NCI-H187 treated with DMSO at 0.1 percent for 48 hours (cell line): ENCODE data around the gene HLCS.

ENCODE experiments used
- DNase-seq: peaks from one replicate; lab custom pipeline; 2025; lab: John Stamatoyannopoulos, UW

Gene HLCS

DNA sequence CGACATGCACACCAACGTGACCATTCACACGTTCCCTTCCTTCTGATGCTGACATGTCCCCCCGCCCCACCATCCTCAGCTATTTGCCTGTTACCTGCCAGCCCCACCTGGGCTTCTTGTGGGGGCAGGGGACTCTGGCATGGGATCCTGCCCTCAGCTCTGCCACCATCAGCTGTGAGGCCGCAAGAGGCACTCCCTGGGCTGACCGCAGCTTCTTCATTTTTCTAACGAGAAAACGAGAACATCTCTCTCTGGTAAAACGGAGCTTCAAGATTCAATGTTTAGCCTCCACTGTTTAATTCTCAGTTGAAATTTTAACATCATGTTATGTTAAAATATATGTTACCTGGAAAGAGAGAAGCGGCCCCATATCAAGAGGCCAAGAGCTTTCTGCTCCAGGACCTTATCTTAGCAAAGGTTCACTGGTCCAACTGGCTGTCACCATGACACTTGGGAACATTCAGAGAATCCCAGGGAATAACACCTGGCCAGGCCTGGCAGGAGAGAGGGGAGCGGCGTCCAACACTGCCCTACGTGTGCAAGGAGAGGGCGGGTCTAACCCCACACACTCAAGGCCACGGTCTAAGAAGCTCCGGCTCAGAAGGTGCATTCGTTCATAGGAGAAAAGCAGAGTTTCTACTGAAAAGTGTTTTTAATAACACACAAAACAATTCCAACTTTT lies 51.3 kb downstream of the HLCS start:
- no peak for DNase-seq

DNA sequence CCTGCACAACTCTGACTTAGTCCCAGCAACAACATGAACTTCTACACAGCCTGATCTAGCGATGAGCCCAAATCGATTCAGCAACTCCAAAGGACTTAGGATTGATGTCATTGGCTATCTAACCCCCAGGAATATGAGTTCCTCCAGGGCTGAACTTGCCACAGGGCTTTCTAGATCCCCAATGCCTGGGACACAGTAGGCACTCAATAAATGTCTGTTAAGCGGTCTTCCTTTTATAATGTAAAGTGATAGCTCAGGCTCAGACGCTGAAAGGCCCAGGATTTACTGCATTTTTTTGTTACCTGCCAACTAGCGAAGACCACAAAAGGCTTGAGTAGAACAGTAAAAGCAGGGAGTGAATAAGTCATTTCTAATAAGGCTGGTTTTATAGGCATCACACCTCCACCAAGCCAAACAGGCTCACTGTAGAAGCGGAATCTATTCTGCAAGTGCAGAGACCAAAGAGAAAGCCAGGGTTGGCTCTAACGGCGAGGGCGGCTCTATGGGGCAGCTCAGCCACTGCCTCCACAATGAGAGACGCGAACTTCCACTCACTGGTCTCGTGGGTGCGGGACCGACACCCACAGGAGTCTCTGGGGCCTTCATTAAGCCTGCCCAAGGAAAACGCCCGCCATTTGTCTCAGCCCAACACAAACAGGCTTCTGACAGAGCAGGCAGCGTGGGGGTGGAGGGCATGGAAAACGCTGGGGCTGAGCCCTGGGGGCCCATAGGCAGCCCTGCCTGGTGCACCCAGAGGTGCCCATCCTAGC lies 52.0 kb downstream of the HLCS start:
- DNase-seq, result no peak

DNA sequence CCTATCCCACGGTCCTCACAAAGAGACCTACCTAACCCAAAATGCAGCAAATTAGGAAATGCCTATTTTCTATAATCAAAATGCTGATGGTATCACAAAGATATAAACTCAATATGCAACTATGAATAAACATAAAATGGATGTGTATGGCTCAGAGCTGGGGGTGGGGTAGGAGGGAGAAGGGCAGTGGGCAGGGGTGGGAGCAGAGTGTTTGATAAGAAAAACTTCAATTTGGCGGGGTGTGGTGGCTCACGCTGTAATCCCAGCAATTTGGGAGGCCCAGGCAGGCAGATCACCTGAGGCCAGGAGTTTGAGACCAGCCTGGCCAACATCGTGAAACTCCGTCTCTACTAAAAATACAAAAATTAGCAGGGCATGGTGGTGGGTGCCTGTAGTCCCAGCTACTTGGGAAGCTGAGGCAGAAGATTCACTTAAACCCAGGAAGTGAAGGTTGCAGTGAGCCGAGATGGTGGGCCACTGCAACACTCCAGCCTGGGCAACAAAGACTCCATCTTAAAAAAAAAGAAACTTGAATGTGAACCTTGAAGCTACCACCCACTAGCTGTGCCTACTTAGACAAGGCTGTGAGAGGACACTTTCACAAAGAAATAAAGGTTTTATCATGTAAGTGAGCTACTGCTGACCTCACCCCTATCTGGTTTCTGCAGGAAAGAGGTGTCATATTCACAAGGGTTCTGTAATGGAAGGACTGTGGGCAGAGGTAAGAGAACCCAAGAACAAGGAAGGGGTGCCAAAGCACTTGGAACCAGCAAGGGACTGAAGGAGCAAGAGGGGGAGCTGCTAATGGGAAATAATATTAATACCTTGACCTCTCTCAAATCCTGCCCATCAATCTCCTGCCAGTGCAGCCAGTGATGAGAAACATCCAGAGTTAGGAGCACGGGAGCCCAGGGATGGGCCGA lies 53.0 kb downstream of the HLCS start:
- DNase-seq, result no peak

DNA sequence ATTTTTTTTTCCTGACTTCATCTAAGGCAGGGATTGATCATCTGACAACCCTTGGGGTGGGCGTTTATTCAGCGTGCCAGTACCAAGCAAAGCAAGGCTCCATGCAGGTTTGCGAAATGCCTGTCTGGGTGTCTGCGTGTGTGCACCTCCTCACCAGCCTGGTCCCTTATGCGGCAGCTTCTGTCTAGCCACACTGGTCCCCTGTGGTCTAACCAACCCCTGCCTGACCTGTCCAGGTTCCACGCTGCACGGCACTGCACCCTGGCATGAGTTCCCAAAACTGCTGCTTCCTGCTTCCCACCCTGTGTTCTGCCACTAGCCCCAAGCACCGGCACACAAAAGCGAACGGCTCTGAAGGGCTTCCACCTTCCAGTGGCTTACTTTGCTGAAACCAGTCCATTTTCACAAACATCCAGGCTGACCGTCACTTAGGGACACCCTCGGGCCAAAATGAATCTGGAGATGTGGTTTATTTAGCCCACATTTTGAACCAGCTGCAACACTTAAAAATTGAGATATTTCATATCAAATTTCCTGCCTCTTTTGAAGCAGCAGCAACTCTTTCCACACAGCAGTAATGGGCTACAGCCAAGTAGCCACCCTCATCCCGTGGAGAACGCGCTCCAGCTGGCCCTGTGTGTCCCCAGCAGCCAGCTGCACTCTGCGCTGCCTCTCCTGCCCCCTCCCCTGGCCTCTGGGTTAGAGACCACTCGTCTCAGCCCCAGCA lies 55.7 kb downstream of the HLCS start:
- no peak for DNase-seq

DNA sequence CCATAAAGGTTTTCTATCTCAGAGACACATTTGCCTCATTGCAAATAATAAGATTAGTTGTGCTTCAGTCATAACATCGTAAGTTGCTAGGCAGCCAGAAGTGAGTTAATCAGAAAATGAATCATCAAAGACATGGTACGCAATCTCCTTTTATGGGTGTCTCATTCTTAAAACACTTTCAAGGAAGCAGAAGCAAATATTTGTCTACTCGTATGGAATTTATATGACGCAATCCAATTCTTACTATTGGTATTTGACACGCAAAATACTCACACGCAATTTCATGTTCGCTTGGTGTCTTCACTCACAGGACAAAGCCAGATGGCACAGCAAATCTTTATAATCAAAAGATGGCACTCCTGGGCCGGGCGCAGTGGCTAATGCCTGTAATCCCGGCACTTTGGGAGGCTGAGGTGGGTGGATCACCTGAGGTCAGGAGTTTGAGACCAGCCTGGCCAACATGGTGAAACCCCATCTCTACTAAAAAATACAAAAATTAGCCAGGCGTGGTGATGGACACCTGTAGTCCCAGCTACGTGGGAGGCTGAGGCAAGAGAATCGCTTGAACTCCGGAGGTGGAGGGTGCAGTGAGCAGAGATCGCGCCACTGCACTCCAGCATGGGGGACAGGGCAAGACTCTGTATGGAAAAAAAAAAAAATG lies 56.4 kb downstream of the HLCS start:
- DNase-seq, result no peak

DNA sequence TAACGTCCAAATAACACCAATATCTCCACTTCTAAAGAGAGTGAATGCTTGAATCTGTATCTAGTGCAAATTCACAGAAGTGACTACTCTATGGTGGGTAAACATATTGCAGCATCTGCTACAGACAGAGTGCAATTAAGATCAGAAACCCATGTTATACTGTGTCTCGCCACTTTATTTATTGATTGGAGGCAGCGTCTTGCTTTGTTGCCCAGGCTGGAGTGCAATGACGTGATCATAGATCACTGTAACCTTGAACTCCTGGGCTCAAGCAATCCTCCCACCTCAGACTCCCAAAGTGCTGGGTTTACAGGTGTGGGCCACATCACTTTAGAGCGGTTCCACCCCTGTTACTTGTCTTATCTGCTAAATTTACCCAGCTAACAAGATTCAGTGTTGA lies 57.0 kb downstream of the HLCS start:
- no peak for DNase-seq

DNA sequence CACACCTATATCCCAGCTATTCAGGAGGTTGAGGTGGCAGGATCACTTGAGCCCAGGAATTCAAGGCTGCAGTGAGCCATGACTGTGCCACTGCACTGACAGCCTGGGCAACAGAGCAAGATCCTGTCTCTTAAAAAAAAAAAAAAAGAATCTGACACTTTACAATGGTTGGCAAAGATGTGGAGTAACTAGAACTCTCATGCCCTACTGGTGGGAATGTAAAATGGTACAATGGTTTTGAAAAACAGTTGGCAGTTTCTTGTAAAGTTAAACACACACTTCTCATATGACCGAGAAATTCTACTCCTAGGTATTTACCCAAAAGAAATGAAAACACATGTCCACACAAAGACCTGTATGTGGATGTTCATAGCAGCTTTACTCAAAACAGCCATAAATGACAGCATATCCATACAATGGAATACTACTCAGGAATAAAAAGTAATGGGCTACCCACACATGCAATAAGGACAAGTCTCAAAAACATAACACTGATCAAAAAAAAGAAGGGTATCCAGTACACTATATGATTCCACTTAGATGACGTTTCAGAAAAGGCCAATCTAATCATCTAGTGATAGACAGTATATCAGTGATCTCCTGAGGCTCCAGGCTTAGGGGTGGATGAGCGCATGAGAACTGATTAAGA lies 58.1 kb downstream of the HLCS start:
- no peak for DNase-seq

DNA sequence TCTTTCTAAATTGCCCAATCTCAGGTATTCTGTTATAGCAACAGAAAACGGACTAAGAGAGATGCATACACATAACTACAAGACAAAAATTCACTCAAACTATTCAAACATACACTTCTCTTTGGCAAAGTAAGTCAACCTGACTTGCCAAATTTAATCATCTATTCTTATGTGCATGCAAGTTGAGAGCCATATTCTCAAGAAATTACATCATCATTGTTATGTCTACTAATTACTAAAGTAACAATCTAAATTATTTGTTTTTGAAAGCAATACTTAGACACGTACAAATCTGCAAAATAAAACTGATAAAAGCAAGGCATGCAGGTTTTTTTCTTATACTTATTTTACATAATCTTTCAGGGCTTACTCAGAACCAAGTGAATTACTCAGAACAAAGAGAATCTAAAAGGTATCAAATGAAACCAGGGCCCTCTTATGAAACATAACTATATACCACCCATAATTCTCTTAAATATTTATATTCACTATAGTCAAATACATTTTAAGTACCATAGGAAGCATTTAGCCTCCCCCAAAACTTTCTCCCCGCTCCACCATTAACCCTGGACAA lies 62.3 kb downstream of the HLCS start:
- DNase-seq, result no peak

DNA sequence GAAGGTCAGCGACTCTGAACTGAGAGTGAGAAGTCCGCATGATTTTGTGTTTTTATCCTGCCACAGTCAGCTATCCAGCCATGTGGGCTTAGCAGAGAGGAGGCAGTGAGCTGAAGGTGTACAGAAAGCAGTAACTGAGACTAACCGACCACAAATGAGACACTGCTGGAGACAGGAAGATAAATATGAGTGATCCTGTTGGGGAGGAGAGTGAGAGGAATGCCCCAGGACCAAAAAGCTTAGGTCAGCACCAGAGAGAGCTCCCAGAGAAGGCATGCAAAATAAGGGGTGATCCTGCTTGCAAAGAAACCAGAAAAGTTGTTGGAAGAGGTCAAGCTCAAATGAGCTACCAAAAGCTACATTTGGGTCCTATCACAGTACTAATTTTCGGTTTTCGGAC lies 63.7 kb downstream of the HLCS start:
- DNase-seq, result no peak

DNA sequence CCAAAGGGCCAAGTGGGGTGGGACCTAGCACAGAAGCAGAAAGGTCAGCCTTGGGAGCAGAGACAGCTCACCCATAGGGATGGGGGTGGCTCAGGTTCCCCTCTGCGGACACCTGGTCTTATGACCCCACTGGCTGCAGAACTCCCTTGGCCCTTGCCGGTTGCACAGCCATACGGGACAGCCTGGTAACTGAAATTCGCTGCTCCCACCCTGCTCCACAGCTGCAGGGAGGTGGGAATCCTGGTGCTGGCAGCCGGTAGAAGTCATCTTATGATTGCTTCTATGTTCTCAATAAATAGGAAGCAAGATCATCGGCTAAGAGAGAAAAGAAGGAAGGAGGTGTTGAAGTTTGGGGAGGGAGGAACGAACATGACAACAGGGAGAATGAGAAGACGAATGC lies 64.1 kb downstream of the HLCS start:
- DNase-seq, result no peak

DNA sequence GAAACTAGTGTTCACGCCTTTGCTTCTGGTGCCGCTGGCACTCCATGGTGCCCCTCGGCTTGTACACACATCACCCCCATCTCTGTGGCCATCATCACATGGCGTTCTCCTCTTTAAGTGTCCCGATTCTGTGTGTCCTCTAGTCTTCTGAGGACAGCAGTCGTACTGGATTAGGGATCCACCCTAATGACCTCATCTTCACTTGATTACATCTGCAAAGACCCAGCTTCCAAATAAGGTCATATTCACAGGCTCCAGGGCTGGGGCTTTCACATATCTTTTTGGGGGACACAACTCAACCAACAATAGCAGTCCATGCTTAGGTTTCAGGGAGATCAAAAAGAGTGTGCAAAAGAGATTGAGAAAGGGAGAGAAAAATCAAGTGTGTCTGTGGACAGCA lies 64.9 kb downstream of the HLCS start:
- no peak for DNase-seq

DNA sequence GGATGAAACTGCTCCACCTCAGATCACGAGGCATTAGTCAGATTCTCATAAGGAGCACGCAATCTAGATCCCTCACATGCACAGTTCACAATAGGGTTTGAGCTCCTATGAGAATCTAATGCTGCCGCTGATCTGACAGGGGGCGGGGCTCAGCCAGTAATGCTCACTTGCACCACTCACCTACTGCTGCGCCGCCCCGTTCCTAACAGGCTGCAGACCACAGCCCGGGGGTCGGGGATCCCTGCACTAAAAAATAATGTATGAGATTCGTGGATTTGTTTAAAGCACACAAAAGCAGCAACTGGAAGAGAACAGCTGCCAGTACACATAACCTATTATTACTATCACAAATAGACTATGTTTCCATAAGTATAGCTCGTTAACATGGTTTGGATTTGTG lies 72.9 kb downstream of the HLCS start:
- DNase-seq, result no peak

DNA sequence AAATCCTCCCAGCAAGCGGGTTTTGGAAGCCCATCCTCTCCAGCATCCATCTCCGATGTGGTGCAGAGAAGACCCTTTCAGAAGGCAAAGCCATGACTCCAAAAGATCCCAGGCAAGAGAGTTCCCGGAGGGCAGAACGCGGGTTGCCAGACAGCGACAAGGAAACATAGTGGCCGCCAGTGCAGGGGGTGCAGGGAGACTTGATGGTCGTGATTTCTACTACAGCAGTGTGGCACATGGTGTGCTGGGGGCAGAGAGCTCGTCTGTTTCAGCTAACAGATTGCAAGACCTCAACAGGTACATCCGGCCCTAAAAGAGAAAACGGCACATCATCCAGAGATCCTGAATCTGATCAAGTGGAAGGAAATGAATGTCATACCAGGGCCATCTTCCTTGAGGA lies 74.3 kb downstream of the HLCS start:
- DNase-seq, result no peak

DNA sequence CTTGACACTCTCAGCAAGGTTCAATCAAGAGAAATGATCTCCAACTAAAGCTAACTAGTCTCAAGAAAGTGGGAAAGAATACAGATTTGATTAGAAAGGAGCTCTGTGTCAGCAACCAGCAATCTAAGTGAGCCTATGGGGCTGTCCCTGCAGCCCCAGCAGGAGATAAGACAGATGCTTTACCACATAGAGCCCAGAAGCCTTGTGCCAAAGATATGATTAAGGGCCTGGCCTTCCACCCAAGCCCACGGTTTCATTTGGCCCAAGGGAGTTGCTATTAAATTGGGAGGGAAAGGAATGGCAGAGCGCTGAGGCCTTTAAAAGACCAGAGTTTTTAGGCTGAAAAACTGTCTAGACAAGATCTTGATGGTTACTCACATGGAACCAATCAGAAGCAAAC lies 74.8 kb downstream of the HLCS start:
- DNase-seq, result no peak

DNA sequence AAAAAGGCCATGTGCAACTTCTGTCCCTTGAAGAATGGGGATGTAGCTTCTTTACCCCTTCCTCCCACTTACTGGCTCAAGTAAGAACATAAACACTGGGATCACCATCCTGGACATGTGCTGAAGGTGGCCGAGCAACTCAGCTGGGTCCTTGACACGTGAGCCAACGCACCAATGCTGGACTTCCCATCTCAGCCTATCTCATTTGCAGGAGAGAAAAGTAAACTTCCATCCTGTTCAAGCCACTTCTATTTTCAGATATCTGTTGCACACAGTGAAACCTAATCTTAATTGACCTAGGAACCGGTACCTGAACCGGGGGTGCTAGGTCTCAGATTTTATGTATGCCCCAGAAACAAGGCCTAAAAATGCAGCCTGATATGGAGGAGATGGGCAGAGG lies 75.3 kb downstream of the HLCS start:
- DNase-seq, result no peak

DNA sequence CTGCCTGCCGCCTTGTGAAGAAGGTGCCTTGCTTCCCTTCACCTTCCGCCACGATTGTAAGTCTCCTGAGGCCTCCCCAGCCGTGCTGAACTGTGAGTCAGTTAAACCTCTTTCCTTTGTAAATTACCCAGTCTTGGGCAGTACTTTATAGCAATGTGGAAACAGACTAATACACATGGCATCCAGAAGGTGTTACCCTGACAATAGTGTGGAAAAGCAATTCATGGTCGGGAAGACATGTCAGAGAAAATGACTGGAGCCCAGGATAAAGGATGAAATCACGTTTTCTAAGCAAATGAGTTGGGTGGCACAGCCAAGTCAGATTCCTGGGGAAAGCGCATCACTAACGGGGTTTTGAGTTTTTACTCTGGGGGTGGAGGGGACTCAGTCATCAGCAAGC lies 76.4 kb downstream of the HLCS start:
- no peak for DNase-seq

DNA sequence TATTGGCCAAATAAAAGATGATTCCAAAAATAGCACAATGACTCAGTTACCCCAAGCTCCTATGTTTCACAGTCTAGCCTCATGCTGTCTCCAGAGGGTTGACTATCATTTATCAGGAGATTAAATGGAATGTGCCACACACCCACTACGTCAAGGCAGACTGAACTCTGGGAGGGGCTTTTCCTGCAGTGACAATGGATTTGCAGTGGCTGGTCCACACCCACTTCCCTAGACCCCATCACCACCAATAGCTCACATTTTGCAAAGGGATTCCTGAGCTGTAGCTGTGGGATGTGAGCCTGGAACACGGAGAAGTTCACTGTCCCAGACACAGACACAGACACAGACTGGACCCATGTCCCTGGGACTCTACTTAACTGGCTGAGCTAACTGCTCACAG lies 77.1 kb downstream of the HLCS start:
- no peak for DNase-seq

DNA sequence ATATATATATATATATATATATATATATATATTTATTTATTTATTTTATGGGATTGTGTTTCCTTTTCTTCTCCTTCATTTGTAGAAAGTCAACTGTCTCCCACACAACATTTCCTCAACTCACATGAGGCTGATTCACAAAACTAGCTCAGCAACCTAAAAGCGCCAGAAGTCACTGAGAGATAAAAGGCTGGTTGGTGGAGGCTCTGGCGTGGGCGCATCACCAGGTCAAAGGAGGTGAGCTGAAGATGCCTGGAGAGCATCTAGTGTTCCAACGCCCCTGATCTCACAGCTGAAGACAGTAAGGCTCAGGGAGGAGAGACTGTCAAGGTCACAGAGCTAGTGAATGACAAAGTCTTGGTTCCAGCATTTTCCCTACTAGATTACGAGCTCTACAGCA lies 78.0 kb downstream of the HLCS start:
- no peak for DNase-seq

DNA sequence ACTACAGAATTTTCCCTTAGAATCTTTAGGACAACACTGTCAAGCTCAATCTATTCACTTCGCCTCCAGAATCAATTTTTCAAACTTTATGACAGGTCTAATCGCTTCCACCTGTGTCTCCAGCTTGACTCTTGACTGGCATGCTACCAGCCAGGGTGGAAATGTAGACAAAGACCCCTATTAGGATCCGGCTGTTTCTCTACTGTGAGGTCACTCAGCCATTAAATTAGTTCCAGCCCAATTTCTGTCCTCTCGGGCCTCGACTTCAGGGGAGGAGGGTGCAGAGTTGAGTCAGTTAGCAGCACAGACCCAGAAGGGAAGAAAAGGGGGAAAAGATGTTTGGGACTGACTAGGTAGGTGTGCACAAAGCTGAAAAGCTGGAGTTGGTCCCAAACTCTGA lies 78.5 kb downstream of the HLCS start:
- no peak for DNase-seq

DNA sequence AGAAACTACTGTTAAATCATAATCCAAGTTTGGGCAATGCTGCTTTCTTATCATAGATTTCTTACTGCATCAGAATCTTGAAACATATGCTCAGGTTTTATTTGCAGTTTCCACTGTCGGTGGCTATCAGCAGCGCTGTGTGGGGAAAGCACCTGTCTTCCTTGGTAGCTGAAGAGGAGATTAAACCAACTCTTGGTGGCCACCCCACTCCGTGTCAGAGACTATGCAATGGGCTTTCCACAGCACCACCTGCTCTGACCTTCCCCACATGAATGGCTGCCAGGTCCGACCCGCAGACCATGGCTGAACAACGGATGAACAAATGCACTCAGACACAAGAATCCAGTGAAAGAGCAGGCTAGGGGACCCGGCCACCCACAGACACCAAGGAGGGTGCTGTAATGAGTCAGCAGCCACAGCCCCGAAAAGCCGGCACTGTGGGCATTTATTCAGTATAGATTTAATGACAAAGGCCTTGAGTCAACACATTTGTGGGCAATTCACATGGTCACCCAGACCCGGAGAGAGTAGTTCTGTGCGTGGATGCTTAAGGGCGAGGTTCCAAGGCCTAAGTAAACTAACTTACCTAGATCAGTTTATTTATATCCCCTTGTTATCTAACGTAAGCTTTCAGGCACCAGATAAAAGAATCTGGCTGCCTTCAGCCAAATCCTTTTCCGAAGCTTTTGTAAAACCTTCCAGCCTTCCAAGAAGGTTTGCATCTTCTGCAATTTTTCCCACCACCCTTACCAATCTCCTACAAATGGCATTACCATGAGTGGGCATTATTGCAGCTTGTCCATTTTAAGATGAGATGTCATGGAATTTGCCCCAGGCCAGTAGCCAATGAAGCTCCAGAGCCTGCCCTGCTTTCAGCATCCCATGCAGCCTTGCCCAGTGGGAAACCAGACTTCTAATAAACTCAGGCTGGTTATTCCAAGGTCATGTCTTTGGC lies 82.7 kb downstream of the HLCS start:
- no peak for DNase-seq
